Measurements from ENCODE around the gene FMN1. TPM values are rescaled to one million over a fixed set of nuclear protein-coding genes. Genes with fewer than 3 reads are reported as not detected.

The FMN1 gene
- total RNA-seq, 2 donors from 2014 or later = 0.60 to 1.1 TPM

- no peaks in the 10 kb centered on the region for H3K9me3 ChIP-seq (ENCODE audit: control insufficient read depth, low read length)
- H3K4me1 ChIP-seq (ENCODE audit: control insufficient read depth, insufficient read depth, low read length) = peaks cover 10% of the 10 kb centered on the region
- Mint-ChIP-seq H3K27me3 (ENCODE audit: insufficient read depth) (no peaks in the 10 kb centered on the region), H3K4me3 (no peak overlapping the region), H3K9me3 (no peaks in the 10 kb centered on the region), H3K36me3 (ENCODE audit: low read depth) (no peaks in the 10 kb centered on the region), H3K4me1 (peaks cover 9% of the 10 kb centered on the region), H3K27ac (no peak overlapping the region)
- no peak overlapping the region for H3K27ac ChIP-seq (ENCODE audit: low read depth, low read length)
- peaks cover 5% of the 10 kb centered on the region for H3K27me3 ChIP-seq (ENCODE audit: control insufficient read depth, insufficient read depth, low read length, poor library complexity, severe bottlenecking)
- WGBS, 2 experiments (ENCODE audit: insufficient coverage in 1 of 2, insufficient read length in 1 of 2) = 89 to 95% methylated on average over 7 of the region's 7 CpGs
- no peak overlapping the region for H3K9ac ChIP-seq (ENCODE audit: extremely low read depth, low read length, poor library complexity, severe bottlenecking)
- no peak for DNase-seq
- no peak for TF ChIP-seq CTCF (conservative IDR thresholded peaks at IDR 0.05)
- no peaks in the 10 kb centered on the region for H3K36me3 ChIP-seq (ENCODE audit: control insufficient read depth, insufficient read depth, low read length)
- H3K4me3 ChIP-seq (ENCODE audit: low read length) = no peak overlapping the region
These were observed 48.5 kb downstream of the FMN1 start for GRCh38 chr15:33146051-33146450.

DNA sequence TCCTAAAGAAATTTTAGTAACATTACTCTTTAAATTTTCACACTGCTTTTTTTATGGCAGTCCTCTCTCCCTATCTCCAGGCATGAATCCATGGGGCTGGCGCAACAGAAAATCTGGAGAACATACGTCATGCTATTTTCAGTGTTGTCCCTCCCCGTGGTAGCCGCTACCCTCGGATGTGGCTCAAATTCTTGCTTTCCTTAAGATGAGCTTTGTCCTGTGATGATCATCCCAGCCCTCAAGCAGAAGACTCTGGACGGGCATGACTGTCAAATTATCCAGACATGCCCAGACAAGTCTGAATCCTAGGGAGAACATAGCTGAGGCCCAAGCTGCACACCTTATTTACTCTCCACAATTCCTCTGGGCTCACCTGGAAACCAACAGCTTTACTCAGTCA is 49.1 kb downstream of the FMN1 start:
- Histone ChIP-seq H3K4me3 (ENCODE audit: low read length) (no peak overlapping the region), H3K27ac (ENCODE audit: low read depth, low read length) (no peak overlapping the region), H3K4me1 (ENCODE audit: control insufficient read depth, insufficient read depth, low read length) (peaks cover 10% of the 10 kb centered on the region), H3K27me3 (ENCODE audit: control insufficient read depth, insufficient read depth, low read length, poor library complexity, severe bottlenecking) (peaks cover 5% of the 10 kb centered on the region), H3K9me3 (ENCODE audit: control insufficient read depth, low read length) (no peaks in the 10 kb centered on the region), H3K36me3 (ENCODE audit: control insufficient read depth, insufficient read depth, low read length) (no peaks in the 10 kb centered on the region), H3K9ac (ENCODE audit: extremely low read depth, low read length, poor library complexity, severe bottlenecking) (no peak overlapping the region)
- TF ChIP-seq CTCF (conservative IDR thresholded peaks at IDR 0.05) = no peak
- no peaks in the 10 kb centered on the region for H3K9me3 Mint-ChIP-seq
- no peaks in the 10 kb centered on the region for H3K36me3 Mint-ChIP-seq (ENCODE audit: low read depth)
- H3K4me3 Mint-ChIP-seq = no peak overlapping the region
- 90 to 96% methylated on average over 6 of the region's 6 CpGs for WGBS, 2 experiments (ENCODE audit: insufficient coverage in 1 of 2, insufficient read length in 1 of 2)
- no peaks in the 10 kb centered on the region for H3K27me3 Mint-ChIP-seq (ENCODE audit: insufficient read depth)
- no peak for DNase-seq
- peaks cover 9% of the 10 kb centered on the region for H3K4me1 Mint-ChIP-seq
- H3K27ac Mint-ChIP-seq = no peak overlapping the region

DNA sequence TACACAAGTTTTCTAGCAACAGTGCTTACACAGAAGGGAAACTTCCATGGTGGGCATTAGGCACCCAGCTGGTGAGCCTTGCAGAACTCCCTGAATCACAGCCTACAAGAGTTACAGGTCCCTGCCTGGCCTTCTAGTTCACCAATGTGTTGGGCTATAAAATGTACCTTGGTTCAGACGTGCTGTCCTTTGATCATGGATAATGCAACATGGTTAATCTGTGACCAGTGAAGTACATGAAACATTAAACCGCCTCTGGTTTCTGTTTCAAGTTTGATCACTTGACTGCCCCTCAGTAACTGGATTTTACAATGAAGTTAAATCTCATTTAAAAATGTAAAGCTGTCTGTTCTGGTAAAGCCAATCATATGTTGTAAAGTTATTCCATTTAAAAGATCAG is 51.8 kb downstream of the FMN1 start:
- peaks cover 14% of the 10 kb centered on the region for H3K27me3 ChIP-seq (ENCODE audit: control insufficient read depth, insufficient read depth, low read length, poor library complexity, severe bottlenecking)
- H3K36me3 ChIP-seq (ENCODE audit: control insufficient read depth, insufficient read depth, low read length) = no peaks in the 10 kb centered on the region
- Mint-ChIP-seq H3K9me3 (no peaks in the 10 kb centered on the region), H3K27ac (no peak overlapping the region), H3K36me3 (ENCODE audit: low read depth) (no peaks in the 10 kb centered on the region), H3K4me1 (peaks cover 9% of the 10 kb centered on the region), H3K27me3 (ENCODE audit: insufficient read depth) (peaks cover under 1% of the 10 kb centered on the region), H3K4me3 (no peak overlapping the region)
- no peak overlapping the region for H3K27ac ChIP-seq (ENCODE audit: low read depth, low read length)
- no peak overlapping the region for H3K9ac ChIP-seq (ENCODE audit: extremely low read depth, low read length, poor library complexity, severe bottlenecking)
- no peak for DNase-seq
- no peaks in the 10 kb centered on the region for H3K9me3 ChIP-seq (ENCODE audit: control insufficient read depth, low read length)
- TF ChIP-seq CTCF (conservative IDR thresholded peaks at IDR 0.05) = no peak
- H3K4me3 ChIP-seq (ENCODE audit: low read length) = no peak overlapping the region
- 83 to 84% methylated on average over 2 of the region's 2 CpGs for WGBS, 2 experiments (ENCODE audit: insufficient coverage in 1 of 2, insufficient read length in 1 of 2)
- peaks cover 7% of the 10 kb centered on the region for H3K4me1 ChIP-seq (ENCODE audit: control insufficient read depth, insufficient read depth, low read length)

All from endodermal cell (in vitro differentiated cells).